ENCODE data around the gene TPPP2.

The TPPP2 gene

DNA sequence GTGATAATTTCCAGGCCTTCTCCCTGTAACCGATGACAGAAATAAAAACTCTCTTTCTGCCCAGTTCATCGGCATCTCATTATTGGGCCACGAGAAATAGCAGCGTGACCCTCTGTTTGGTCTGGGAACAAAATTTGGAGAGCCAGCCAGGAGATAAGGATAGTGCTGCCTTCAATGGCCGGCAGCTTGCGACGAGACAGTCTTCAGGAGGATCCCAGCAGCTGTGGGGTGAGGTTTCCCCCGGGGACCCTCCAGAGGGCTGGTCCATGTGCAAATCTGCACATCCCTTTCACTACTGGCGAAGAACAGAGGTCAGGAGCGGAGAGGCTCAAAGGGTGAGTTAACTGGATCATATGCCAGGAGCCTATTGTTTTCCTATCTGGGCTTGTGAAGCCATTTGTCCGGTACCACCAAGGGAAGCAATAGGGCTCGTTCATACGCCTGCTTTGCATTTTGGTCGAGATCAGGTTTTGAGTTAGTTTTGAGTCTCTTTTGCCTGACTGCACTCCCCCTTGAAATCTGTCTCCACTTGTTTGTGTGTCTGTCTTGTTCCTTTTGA lies 26.1 kb upstream of the TPPP2 start:
- TF ChIP-seq, protein P1, sequence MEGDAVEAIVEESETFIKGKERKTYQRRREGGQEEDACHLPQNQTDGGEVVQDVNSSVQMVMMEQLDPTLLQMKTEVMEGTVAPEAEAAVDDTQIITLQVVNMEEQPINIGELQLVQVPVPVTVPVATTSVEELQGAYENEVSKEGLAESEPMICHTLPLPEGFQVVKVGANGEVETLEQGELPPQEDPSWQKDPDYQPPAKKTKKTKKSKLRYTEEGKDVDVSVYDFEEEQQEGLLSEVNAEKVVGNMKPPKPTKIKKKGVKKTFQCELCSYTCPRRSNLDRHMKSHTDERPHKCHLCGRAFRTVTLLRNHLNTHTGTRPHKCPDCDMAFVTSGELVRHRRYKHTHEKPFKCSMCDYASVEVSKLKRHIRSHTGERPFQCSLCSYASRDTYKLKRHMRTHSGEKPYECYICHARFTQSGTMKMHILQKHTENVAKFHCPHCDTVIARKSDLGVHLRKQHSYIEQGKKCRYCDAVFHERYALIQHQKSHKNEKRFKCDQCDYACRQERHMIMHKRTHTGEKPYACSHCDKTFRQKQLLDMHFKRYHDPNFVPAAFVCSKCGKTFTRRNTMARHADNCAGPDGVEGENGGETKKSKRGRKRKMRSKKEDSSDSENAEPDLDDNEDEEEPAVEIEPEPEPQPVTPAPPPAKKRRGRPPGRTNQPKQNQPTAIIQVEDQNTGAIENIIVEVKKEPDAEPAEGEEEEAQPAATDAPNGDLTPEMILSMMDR (IDR thresholded peaks at IDR 0.05): no peak

DNA sequence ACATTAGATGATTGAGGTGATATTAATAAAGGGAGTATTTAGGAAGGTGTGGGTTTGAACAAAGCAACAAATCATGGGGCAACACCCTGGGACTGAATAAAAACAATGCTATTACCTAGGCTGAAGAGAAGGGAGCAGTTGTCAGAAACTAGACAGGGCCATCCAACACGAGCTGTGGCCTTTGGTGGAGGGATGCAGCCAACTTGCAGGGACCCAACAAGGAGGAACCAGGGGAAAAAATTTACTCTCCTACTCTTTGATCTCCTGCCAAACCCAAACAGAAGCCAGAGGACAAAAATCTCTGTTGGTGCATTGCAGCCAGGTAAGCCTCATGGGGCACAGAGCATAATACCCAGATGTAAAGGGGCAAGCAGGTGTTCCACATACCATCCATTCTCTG lies 18.9 kb upstream of the TPPP2 start:
- TF ChIP-seq, protein P1 (IDR thresholded peaks at IDR 0.05): no peak

DNA sequence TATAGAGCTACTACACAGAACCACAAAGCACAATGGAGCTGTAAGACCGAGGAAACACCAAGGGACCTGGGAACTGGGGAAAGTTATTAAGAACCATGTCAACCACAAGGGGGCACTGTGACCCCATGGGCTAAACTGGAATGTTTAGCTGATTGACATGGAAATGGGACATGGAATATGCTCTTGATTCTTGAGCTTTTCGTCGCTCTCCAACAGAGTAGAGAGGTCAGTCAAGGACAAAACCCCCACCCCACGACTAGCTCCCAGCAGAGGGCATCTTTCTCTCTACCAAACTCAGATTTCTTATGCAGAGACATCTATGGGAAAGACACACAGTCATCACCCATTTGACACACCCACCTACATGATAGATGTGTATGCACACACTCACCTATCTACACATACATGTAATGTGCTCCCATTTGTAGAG lies 15.2 kb upstream of the TPPP2 start:
- TF ChIP-seq, protein P1 (IDR thresholded peaks at IDR 0.05): peak; percentile 78

DNA sequence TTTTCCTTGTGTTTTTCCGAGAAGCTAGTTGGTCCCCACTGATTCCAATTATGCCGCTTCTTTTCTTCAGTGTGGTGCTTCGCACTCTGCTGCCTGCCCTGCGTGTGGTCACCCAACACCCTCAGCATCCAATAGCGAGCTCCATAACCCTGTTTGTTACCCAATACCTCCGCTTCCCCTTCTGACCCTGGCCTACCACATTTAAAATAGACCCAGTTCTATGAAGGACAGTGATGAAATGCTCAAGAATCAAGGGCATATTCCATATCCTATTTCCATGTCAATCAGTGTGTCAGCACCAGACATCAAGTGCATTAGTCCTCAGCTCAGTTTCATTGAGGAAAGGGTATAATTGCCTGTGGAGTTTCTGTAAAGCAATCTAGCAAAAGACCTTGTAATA lies 14.7 kb upstream of the TPPP2 start:
- TF ChIP-seq, protein P1 (IDR thresholded peaks at IDR 0.05): no peak

DNA sequence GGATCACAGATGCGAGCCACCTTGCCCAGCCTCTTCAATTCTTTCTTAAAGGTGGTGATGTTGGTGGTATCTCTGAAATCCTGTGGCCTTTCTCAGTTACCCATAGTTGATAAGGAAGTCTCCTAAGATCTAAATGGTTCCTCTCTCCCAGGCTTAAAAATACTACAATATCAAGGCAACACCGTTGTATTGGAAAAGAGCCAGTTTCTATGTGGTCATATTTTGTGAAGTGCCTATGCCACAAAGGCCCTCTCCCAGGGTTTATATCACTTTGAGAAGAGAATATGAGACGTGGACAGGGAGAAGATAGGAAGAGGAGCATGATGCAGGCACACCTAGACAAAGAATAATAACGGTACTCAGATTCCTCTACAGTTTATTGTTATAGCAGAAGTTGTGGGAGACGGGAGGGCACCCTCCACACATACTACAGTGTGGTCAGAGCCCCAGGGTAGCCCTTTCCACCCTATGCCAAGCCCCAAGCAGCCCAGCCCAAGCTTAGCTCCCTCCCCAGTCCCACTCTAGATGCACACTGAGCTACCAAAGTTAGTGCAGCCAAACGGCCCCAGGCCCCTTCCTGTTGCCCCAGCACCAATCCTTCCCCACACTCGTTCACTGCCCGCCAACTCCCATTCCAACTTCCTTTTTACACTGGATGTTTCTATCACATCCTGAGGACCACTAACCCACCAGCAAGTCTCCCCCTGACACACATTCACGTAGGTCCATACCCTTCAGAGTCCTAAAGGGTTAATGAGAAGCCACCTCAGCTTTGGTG lies 13.4 kb upstream of the TPPP2 start:
- TF ChIP-seq, protein P1 (IDR thresholded peaks at IDR 0.05): no peak

DNA sequence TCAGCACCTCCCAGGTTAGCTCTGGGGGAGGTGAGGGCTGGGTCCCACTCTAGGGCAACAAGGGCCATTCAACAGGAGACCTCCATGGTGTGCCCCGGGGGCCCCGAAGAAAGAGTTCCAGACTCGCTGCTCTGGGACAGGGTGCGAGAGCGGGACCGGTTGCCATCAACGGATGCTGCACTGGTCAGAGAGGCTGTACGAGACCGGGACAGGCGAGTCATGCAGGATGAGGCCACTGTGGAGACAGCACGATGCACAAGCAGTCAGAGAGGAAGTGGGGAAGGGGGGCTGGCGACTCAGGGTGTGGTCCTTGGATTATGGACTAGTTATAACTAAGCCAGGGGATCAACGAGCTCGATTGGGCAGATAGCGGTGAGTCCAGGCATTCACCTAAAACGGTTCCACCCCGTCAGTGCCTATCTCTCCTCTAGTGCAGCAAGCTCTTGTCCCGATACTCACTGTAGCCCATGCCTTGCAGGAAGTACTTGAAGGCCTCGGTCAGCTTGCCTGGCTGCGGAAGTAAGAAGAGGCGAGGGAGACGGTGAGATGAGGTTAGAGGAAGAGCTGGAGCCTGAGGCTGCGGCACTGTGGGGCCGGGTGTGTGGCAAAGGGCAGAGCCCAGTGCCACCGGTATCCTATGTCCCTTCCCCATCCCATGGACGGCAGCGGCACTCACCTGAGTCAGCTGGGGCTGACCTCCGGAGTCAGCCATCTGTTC lies 12.3 kb upstream of the TPPP2 start:
- TF ChIP-seq, protein P1 (IDR thresholded peaks at IDR 0.05): no peak

DNA sequence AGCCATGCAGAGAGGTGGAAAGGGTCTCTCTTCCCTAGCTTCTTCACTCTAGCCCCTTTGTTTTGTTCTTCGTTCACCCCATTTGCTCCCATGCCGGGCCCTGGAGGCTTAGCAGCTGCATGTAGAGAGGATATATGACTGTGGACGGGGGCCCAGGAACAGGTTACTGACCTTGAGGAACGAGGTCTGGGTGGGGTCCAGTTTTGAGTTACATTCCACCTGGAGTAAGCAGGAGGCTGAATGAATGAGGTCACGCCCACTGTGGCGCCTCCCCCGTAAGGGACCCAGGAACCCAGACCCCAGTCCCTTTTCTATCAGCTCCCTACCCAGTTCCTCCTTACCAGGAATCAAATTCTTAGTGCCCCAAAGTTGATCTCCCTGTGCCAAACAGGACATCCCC lies 11.7 kb upstream of the TPPP2 start:
- TF ChIP-seq, protein P1 (IDR thresholded peaks at IDR 0.05): no peak
